NCI-H2081 treated with DMSO at 0.1 percent for 48 hours (cell line): ENCODE results near the gene EDA.
"Not testable (repeated sequence)": the region's sequence is repeated elsewhere in the genome, so short reads cannot be mapped to it uniquely, and the experiment has no call there.

ENCODE experiments used
- DNase-seq: peaks from one replicate; lab custom pipeline; 2025; lab: John Stamatoyannopoulos, UW

EDA gene

GRCh38 chrX:69959712-69960111 lies 343.8 kb downstream of the EDA start:
- no peak for DNase-seq

- no peak for DNase-seq
These were observed 345.6 kb downstream of the EDA start for GRCh38 chrX:69961365-69962072.

GRCh38 chrX:69968950-69969349 lies 353.0 kb downstream of the EDA start:
- DNase-seq, result no peak

- DNase-seq, result no peak
These were observed 353.5 kb downstream of the EDA start for GRCh38 chrX:69969460-69969859.

- DNase-seq, result no peak
These were observed 371.8 kb downstream of the EDA start for GRCh38 chrX:69987691-69988090.

- DNase-seq, result no peak
These were observed 373.1 kb downstream of the EDA start for GRCh38 chrX:69988955-69989394.

GRCh38 chrX:69991685-69992084 lies 375.8 kb downstream of the EDA start:
- DNase-seq, result no peak

GRCh38 chrX:69993494-69993893 lies 377.6 kb downstream of the EDA start:
- no peak for DNase-seq

GRCh38 chrX:69995362-69996112 lies 379.6 kb downstream of the EDA start:
- DNase-seq, result no peak

GRCh38 chrX:69996113-69996468 lies 380.2 kb downstream of the EDA start:
- no peak for DNase-seq

GRCh38 chrX:69998299-69998698 lies 382.4 kb downstream of the EDA start:
- DNase-seq, result not testable (repeated sequence)

- DNase-seq, result no peak
These were observed 385.4 kb downstream of the EDA start for GRCh38 chrX:70001269-70001668.

- DNase-seq, result no peak
These were observed 385.9 kb downstream of the EDA start for GRCh38 chrX:70001708-70002341.

- no peak for DNase-seq
These were observed 392.0 kb downstream of the EDA start for GRCh38 chrX:70007946-70008345.

GRCh38 chrX:70009049-70009448 lies 393.1 kb downstream of the EDA start:
- no peak for DNase-seq

- no peak for DNase-seq
These were observed 394.1 kb downstream of the EDA start for GRCh38 chrX:70009970-70010369.

- no peak for DNase-seq
These were observed 396.8 kb downstream of the EDA start for GRCh38 chrX:70012756-70013155.

GRCh38 chrX:70013466-70014381 lies 397.8 kb downstream of the EDA start:
- DNase-seq, result no peak

GRCh38 chrX:70016513-70016912 lies 400.6 kb downstream of the EDA start:
- no peak for DNase-seq

- no peak for DNase-seq
These were observed 406.7 kb downstream of the EDA start for GRCh38 chrX:70022616-70023015.

GRCh38 chrX:70025464-70025863 lies 409.6 kb downstream of the EDA start:
- no peak for DNase-seq
